UCSD-AML1 (cell line): ENCODE results near the gene ASAP2.
A peak's percentile ranks its signal among the peaks of the same experiment; 100 is the strongest.

Experiments
- DNase-seq: peaks from one replicate; lab custom pipeline; 2025; ENCODE audit not compliant: unreplicated experiment; lab: John Stamatoyannopoulos, UW

The ASAP2 gene

DNA sequence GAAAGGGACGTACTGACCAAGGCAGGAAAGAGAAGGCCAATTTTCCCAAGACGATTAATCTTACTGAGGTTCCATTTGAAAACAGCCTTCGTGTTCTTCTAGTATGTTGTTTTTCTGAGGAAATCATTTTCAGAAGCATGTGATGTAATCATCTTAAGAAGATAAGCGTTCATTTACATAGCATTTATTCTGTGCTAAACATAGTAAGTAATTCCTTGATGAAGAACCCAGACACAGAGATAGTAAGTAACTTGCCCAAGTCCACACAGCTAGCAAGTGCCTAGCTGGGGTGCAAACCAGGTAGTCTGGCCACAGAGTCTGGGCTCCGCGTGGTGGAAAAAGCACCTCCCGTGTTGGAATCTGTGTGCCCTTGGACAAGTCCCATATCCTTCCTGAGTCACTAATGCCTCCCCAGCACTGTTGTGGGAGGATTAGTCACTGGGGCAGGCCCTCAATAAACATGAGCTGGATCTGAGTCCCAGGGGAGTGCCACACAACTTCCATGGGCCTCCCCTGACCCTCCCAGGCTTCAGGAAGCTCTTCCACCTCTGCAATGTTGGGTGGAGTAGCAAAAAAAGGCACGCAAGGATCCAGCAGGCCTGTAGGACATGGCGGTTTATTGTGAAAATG is 26.9 kb upstream of the ASAP2 start:
- no peak for DNase-seq

DNA sequence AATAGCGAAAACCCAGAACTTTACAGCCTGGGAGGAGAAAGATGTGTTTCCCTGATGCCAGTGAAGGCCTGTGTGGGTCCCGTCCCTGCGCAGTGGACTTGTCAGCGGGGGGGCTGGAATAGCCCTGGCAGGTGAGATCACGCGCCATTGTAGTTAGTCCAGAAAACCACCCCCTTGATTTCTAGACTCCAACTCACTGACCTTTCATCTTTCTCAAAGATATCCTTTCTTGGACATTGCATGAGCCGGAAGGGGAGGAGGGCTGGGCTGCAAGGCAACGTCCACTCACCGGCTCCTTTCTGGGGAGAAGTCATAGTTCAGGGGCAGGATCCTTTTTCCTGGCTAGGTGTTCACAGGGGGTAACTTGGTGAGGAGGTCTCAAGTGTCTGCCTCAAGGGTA is 22.3 kb upstream of the ASAP2 start:
- DNase-seq, result no peak

DNA sequence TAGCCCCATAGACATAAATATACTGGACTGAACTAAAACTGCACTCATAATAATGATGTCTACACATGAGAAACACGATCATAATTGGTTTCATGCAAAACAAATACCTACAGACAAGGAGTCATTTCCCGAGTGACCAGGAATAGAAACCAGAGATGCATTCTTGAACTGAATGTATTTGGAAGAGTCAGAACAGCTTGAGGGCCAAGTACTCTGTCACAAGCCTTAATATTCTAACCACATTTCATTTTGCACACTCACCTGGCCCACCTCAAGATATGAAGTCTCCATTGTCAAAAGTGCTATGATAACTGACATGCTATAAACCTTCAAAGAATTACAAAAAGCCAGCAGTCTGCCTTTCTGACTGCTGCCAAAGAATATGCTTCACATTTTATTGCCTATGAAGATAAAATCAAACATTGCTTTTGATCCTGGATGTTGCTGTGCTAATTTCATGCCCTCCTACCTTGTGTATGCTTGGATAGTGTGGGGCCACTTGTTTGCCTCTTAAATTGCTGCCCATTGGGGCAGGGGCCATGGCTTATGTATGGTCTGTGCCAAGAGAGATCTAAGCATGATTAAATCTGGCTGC is 18.9 kb upstream of the ASAP2 start:
- no peak for DNase-seq

DNA sequence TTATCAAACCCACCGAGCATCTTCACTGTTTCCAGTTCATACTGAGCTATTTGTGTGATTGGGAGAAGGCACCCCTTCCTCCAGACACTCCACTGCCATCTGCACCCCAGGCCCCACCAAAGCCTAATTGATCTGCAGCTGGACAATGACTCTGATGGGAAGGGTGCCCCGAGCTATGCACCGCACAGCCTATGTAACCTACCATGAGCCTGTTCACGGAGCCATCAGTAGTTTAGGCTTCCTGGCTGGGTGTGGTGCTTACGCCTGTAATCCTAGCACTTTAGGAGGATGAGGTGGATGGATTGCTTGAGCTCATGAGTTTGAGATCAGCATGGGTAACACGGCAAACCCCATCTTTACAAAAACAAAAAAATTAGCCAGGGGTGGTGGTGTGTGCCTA is 17.8 kb upstream of the ASAP2 start:
- no peak for DNase-seq

DNA sequence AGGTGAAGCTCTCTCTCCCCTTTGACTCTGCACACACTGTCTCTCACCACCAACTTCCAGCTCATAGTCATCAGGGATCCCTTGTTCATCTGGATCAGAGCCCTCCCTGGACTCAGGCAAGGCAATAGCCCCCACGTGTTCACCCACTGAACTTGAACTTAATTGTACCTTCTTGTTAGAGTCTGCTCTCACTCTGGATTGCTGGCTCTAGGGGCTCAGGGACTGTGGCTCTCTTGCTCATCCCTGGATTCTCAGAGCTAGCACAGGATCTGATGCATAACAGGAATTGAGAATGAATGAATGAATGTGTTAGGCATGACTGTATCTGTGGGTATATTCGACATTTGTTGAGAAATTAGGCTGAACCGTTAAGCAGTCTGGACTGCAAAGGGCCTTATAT is 16.7 kb upstream of the ASAP2 start:
- no peak for DNase-seq

DNA sequence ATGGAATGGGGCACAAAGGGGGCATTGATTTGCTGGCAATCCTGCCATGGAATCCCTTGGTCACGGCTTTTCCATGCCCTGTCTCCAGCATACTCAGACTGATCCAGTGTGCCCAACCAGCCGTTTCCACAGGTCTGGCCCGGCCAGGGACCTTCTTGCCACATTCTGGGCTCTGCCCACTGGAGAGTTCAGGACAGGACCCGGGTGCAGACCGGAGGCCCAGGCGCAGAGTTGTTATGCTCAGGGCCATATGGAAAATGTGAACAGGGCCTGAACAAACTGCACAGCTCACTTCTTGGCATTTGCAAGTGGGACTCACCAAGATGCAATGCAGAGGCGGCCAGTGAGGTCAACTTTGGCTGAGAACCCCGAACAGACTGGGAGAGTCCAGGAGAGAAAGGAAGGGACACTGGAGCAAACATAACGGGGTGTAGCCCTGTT is 15.6 kb upstream of the ASAP2 start:
- DNase-seq, result peak; percentile 33

DNA sequence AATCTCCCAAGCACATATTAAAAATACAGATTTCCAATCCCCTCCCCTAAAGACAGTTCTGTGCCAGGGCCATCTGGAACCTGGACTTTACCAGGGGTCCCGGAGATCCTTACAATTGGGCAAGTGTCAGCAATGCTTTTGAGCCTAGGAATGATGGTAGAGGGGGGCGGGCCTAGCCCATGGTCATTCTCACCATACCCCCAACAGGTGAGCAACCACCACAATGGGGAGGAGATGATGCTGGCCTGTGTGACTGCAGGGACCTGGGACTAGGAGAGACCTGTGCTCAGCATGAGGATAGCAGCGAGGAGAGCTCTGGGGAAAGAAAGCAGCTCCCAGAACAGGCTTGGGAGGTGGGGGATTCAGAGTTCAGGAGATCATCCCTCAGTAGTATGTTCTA is 13.9 kb upstream of the ASAP2 start:
- no peak for DNase-seq

DNA sequence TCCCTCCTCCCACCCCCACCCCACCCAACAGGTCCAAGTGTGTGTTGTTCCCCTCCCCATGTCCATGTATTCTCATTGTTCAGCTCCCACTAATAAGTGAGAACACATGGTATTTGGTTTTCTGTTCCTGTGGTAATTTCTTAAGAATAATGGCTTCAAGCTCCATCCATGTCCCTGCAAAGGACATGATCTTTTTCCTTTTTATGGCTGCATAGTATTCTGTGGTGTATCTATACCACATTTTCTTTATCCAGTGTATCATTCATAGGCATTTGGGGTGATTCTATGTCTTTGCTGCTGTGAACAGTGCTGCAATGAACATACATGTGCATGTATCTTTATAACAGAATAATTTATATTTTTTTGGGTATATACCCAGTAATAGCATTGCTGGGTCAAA is 12.3 kb upstream of the ASAP2 start:
- no peak for DNase-seq

DNA sequence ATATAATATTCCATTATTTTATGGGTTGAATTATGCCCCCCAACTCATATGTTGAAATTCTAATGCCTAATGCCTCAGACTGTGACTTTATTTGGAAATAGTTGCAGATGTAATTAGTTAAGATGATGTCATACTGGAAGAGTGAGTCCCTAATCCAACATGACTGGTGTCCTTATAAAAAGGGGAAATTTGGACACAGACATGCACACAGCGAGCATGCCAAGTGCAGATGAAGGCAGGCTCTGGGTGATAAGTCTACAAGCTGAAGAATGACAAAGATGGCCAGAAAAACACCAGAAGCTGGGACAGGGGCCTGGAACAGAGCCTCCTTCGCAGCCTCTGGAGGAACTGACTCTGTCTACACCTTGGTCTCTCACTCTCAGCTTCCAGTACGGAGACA is 10.0 kb upstream of the ASAP2 start:
- no peak for DNase-seq

DNA sequence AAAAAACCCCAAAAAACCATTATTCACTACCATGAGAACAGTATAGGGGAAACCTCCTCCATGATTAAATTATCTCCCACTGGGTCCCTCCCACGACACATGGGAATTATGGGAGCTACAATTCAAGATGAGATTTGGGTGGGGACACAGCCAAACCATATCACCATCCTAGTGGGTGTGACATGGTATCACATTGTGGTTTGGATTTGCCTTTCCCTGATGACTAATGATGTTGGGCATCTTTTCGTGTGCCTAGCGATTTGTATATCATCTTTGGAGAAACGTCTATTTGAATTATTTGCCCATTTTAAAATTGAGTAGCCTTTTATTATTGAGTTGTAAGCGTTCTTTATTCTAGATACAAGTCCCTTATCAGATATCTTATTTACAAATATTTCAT is 8.7 kb upstream of the ASAP2 start:
- no peak for DNase-seq

DNA sequence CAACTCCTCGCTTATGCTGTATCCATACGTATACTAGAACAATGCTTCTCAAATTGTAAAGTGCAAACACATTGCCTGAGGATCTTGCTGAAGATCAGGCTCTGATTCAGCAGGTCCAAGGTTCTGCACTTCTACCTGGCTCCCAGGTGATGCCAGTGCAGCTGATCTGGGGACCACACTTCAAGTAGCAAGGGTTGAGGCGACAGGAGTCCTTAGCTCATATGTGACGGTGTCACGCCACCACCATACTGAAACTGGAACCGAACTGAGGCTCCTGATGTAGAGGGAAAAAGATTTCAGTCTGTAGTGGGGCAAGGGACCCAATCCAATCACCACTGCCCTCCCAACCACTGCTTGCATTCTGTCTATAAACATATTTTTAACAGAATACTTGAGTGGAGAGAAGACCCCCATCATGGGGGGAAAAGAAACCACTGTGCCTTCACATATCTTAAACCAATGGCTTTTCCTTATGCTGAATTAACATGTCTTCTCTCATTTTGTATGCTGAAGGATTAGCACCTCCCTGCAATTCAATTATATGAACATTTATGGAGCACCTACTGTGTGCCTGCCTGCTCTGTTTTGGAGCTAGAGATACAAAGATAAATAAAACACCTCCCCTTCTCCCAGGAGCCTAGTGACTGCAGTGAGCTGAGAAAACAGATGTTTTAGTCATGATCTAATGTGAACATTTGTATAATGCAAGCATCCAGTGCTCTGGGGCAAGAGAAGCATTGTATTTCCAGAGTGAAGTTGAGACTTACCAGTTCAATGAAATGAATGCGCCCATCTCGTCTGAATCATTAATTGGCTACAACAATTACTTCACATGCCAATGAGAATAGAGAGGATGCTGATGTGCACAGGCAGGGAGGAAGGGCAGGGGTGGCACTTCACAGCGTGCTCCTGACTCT is 6.6 kb upstream of the ASAP2 start:
- DNase-seq, result no peak

DNA sequence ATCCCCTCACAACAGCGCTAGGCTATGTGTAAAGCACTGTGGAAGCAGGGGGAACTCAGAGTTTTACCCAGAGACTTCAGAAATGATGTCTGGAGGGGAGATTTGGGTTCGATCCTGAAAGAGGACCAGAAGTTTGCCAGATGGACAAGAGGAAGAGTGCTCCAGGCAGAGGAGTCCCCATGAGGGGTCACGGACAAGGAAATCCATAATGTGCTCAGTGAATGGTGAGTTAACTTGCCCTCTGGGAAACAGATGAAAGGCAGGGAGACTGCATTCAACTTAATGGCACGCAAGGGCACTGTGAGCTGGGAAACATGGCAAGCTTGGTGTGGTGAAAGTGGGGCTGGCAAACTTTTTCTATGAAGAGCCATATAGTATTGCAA is 6.0 kb upstream of the ASAP2 start:
- DNase-seq, result no peak

DNA sequence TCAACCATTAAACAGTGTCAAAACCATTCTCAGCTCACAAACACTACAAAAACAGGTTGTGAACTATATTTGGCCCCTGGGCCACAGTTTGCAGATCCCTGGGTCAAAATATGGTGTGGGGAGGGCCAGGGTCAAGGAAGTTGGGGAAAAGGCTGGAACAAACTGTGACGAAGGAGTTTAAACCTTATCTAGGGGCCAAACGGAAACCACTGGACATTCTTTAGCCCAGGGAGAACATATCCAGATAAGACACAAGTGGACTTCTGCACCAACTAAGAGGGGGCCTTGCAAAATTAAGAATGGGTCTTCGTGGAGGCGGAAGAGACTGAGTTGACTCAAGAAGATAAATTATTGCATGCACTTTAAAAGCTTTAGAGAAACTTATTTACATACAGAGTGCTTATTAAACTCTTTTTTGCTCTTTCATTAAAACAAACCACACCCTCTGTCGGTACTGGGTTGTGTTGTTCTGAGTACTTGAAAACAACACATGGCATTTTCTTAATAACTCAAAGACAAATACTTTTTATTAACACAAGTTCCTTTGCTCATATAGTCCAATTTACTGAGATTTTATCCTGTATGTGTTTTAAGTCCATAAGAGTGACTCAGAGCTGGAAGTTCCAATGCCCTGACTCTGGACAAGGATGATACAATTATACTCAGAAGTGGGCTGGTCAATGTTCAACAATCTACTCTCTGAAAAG is 5.3 kb upstream of the ASAP2 start:
- DNase-seq, result no peak

DNA sequence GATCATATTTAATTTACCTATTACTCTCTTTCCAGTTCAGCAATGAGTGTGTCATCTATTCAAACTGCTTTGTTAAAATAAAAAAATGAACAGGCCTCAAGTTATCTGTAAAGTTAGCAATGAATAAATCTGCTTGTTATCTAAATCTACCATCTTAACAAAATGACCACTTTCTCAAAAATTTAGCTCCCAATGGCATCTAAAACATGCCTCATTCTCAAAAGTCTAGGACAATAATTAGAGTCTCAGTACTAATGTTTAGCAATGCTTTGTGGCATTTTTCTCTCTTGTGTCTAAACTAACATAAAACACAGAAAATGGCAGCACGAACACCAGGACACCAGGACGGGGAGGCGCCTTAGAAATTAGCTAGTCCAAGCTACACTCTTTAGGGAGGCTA is 3.6 kb upstream of the ASAP2 start:
- no peak for DNase-seq

DNA sequence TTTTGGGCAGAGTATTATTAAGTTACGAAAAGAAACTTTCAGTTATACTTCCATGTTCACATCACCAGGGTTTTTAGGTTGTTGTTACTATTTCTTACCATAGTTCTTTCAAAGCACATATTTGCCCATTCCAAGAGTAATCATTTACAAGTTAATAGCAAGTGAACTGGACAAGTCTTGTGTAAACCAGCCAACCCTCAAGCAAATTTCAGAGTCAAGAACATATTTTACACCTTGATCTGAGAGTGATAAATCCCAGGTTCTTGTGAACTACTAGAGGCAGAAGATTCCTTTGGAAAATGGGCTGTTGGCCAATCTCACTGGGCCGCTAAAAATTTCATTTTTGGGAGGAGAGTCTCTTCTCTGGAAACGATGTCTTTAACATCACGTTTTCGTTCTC is 2.7 kb upstream of the ASAP2 start:
- no peak for DNase-seq

DNA sequence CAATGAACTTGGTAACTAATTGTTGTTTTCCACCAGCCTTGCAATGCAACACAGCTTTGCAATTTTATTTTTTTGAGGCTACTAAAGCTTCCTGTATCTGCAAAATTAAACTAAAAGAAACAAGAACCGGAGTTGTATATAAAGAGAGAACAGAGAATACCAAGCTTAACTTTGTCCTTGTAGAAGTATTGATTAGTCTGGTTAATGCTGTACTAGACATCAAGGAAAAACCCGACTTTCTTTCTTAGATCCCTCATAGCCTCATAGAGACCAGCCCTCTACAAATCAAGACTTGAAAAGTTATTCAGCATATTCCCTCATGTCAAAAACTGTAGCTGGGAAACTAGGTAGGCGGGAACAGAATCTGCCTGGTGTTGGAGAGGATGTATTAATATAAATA is 1.7 kb upstream of the ASAP2 start:
- no peak for DNase-seq

DNA sequence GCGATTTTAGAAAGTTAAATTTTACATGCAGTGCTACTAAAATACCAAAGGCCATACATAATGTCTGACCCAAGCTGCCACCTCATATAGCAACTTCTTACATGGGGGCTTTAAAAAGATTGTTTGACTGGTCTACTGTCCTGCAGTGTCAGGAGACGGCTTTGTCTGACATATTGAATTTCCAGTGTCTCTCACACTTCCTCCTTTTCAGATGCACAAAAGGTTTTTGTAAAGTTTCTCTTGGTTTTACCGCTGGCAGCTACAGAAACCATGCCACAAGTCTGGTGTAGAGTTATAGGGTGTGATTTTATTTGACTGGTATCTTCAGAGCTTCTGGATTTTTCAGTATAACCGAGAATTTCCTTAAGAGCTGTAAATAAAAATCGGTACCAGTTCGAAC is 1.1 kb upstream of the ASAP2 start:
- no peak for DNase-seq

DNA sequence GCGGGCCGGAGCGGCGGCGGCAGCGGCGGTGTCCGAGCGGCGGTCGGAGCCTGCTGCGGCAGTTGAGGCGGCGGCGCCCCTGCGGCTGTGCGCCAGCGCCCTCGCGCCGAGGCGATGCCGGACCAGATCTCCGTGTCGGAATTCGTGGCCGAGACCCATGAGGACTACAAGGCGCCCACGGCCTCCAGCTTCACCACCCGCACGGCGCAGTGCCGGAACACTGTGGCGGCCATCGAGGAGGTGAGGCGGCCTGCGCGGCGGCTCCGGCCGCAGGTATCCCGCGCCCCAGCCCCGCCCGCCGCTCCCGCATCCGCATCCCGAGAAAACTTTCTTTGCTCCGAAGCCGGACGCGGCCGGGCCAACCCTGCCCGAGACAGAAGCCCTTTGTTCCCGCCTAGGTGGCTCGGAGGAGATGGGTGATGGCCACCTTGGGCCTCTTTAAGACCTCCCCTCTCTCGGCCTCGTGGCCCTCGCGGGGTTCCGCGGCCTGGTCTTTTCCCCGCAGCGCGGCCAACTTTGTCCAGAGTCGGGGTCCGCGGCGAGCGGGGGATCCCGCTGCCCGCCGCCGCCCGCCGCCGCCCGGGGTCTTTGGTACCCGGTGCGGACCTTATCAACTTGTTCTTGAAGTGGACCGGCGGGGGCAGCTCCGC is 504 bp downstream of the ASAP2 start:
- peak; percentile 48 for DNase-seq

DNA sequence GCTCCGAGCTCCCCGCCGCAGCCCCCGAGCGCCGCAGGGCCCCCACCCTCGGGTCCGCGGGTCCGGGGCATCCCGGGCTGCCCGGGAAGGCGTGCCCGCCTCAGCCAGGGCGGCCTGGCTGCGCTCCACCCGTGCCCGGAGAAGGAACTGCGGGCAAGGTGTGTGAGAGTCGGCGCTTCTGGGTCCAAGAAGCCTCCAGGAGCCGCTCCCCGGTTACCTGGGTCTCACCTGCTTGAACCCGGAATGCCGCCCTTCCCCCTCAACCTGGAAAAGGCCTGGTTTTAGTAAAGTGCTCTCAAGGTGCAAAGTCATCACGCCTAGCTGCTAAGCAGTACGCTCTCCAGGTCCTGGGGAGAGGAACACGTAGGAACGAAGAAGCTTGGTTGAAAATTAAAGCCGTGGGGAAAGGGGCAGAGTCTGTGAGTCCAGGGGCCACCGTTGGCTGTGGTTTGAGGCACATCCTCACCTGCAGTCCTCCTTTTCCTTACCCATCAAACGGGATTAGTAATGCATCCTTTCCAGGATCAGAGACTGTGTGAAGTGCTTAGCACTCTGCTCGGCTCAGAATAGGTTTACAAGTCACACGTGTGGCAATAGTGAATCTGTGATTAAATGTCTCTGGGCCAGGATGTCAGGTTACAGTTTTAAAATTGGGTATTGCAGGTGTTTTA is 1.2 kb downstream of the ASAP2 start:
- peak; percentile 59 for DNase-seq

DNA sequence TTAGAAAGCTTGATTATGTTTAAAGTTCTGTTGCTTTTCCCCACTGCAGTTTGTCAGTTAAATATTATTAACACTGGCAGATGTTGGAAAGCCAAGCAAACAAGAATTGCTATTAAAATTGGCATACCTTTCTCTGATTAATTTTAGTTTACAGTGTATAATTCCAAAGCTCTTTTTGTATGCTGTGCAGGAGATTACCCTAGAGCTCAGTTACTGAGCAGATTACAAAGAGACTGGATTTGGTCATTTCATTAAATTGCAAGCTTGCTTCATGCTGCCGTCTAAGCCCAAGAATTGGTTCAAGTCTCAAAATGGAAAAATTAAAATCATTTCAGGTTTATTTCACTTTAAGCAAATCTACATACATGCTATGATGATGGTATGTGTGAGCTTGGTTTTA is 2.3 kb downstream of the ASAP2 start:
- no peak for DNase-seq

DNA sequence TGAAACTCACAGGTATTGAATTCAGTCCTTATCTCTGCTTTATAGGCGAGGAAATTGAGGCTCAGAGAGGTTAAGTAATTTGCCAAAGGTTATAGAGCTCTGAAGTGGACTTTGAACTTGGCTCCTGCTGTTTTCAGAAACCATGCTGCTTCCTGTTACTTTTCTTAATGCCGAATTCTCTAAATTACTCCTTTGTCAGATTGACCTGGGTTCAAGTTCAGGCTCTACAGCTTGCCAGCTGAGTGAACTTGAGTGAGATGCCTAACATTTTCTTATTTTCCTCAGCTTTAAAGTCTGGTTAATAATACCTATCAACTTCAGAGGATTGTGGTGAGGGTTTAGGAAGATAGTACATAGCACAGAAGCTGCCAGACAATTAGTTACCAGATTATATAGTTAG is 3.4 kb downstream of the ASAP2 start:
- no peak for DNase-seq
